ENCODE measurements around the gene MTX3. TPM values are rescaled to one million over a fixed set of nuclear protein-coding genes. Genes with fewer than 3 reads are reported as not detected.

The MTX3 gene
- total RNA-seq, result 4.9 and 6.2 TPM in 2 replicates

GRCh38 chr5:79990598-79991507, at the start of gene MTX3:
MTX3 (minus strand) TSS chr5:79991262; CDS start chr5:79991238, 24 bp downstream.

GRCh38 chr5:80034962-80035821, 44.1 kb upstream of the MTX3 start, which contains the start of gene THBS4:
THBS4 (plus strand) TSS chr5:80035348; CDS start chr5:80035538, 190 bp downstream.

Other genes starting within 250 kb of the MTX3 start
- gene THBS4, start 44.1 kb upstream of the MTX3 start, total RNA-seq, result 1.2 and 2.4 TPM in 2 replicates

Measured in bronchus fibroblast of lung (primary cell).